ENCODE measurements around the gene SLC36A4. TPM values are rescaled to one million over a fixed set of nuclear protein-coding genes. Genes with fewer than 3 reads are reported as not detected.

The SLC36A4 gene
- total RNA-seq, 4 donors from 2014 or later, result 24.8 to 50.2 (median 39.2) TPM

- DNase-seq, result no peak
- H3K36me3 ChIP-seq, result no peaks in the 10 kb centered on the region
- intact Hi-C loops (cut with DNase I), result no loop called here
- H3K4me3 ChIP-seq (replicated peaks in 1 of 3), result no peak overlapping the region
- 70 to 76% methylated on average over 2 of the region's 2 CpGs for WGBS, 2 donors
- no peak overlapping the region for H3K27ac ChIP-seq
- no peaks in the 10 kb centered on the region for H3K27me3 ChIP-seq
- TF ChIP-seq POLR2A (IDR thresholded peaks at IDR 0.05), result no peak
- no peak for TF ChIP-seq CTCF (IDR thresholded peaks at IDR 0.05)
- no peaks in the 10 kb centered on the region for H3K4me1 ChIP-seq
- no peaks in the 10 kb centered on the region for H3K9me3 ChIP-seq
Measured at GRCh38 chr11:93100211-93100610, 97.6 kb downstream of the SLC36A4 start.

- Histone ChIP-seq H3K27ac (no peak overlapping the region), H3K36me3 (no peaks in the 10 kb centered on the region), H3K27me3 (no peaks in the 10 kb centered on the region), H3K4me1 (no peaks in the 10 kb centered on the region), H3K4me3 (replicated peaks in 1 of 3) (no peak overlapping the region), H3K9me3 (no peaks in the 10 kb centered on the region)
- DNase-seq, result no peak
- WGBS, 2 donors, result 74 to 78% methylated on average over 2 of the region's 2 CpGs
- TF ChIP-seq POLR2A (IDR thresholded peaks at IDR 0.05) (no peak), CTCF (IDR thresholded peaks at IDR 0.05) (no peak)
- intact Hi-C loops (cut with DNase I), result no loop called here
Measured at GRCh38 chr11:93099806-93100205, 98.0 kb downstream of the SLC36A4 start.

Small RNA genes lying within 50 kb of the gene (small RNA-seq; reads per million reads assigned to genes)
- gene AP003072.1, result not detected

Other genes with a start within 250 kb of the SLC36A4 start
- gene MTNR1B, start 228.3 kb downstream of the SLC36A4 start, total RNA-seq, result not detected
- gene DEUP1, start 132.8 kb upstream of the SLC36A4 start, total RNA-seq, result 1 to 10 TPM in 1 of 4 donors, under 1 TPM in 1, not detected in 2; 0.78 to 1.1 TPM

Measured in thyroid gland (tissue), 4 donors.